GM12874 (cell line): Measurements from ENCODE around the gene DRD1.

Experiments
- CTCF ChIP-seq: IDR thresholded peaks from 2 replicates; pipeline ENCODE4 v1.5.1; 2011; ENCODE audit warnings: low read depth, mild to moderate bottlenecking, control low read depth, low read length, moderate library complexity; ENCODE audit not compliant: insufficient read depth

The DRD1 gene

GRCh38 chr5:175392236-175392635 lies 51.7 kb downstream of the DRD1 start:
- no peak for TF ChIP-seq CTCF

- no peak for TF ChIP-seq CTCF
Observed at GRCh38 chr5:175390352-175391083, 53.5 kb downstream of the DRD1 start.
